OCI-LY1 (cell line): ENCODE measurements around the gene FBXL15.

Source experiments
- CTCF ChIP-seq: fragments of 200-600 bp; sonication (generic), shearing (Covaris generic); IDR thresholded peaks from 2 replicates; pipeline ENCODE4 v1.5.1; 2017; ENCODE audit warnings: mild to moderate bottlenecking, antibody characterized with exemption, low read length, moderate library complexity, mixed read lengths
- EZH2 ChIP-seq: fragments of 200-600 bp; sonication (generic), shearing (Covaris generic); IDR thresholded peaks from 2 replicates; pipeline ENCODE4 v1.8.0; 2017; ENCODE audit warnings: borderline replicate concordance, mixed run types, mild to moderate bottlenecking, antibody characterized with exemption, low read length, moderate library complexity, mixed read lengths

GRCh38 chr10:102413806-102414561, 6.7 kb upstream of the FBXL15 start:
- TF ChIP-seq EZH2 (no peak), CTCF (no peak)
